HUES6 (cell line): ENCODE measurements around the gene KIF5A.

ENCODE experiments used
- H3K27ac ChIP-seq: 2 replicates; pipeline ENCODE4 v1.7.0; 2013; ENCODE audit warnings: low read depth, mild to moderate bottlenecking, low read length, inconsistent platforms
- H3K27me3 ChIP-seq: 2 replicates; pipeline ENCODE4 v1.6.1; 2013; ENCODE audit warnings: low read length; ENCODE audit not compliant: control insufficient read depth, insufficient read depth
- H3K36me3 ChIP-seq: 2 replicates; pipeline ENCODE4 v1.6.1; 2013; ENCODE audit warnings: low read length; ENCODE audit not compliant: control insufficient read depth, insufficient read depth
- H3K4me1 ChIP-seq: 2 replicates; pipeline ENCODE4 v1.6.1; 2013; ENCODE audit warnings: low read length; ENCODE audit not compliant: control insufficient read depth, insufficient read depth
- H3K4me3 ChIP-seq: 2 replicates; pipeline ENCODE4 v1.5.1; 2013; ENCODE audit warnings: low read depth, low read length
- H3K9ac ChIP-seq: one replicate; pipeline ENCODE4 v1.6.1; 2013; ENCODE audit warnings: mild to moderate bottlenecking, low read length
- H3K9me3 ChIP-seq: 2 replicates; pipeline ENCODE4 v1.6.1; 2013; ENCODE audit warnings: low read depth, low read length; ENCODE audit not compliant: control insufficient read depth, insufficient read depth

Gene KIF5A

GRCh38 chr12:57528831-57529555, 20.9 kb upstream of the KIF5A start:
- no peak overlapping the region for H3K4me3 ChIP-seq
- H3K9ac ChIP-seq, result no peak overlapping the region
- peaks cover 3% of the 10 kb centered on the region for H3K4me1 ChIP-seq
- no peak overlapping the region for H3K27ac ChIP-seq
- H3K27me3 ChIP-seq, result no peaks in the 10 kb centered on the region
- H3K9me3 ChIP-seq, result no peaks in the 10 kb centered on the region
- peaks cover 83% of the 10 kb centered on the region for H3K36me3 ChIP-seq

- Histone ChIP-seq H3K27ac (no peak overlapping the region), H3K9ac (no peak overlapping the region), H3K9me3 (no peaks in the 10 kb centered on the region), H3K27me3 (no peaks in the 10 kb centered on the region), H3K4me1 (no peaks in the 10 kb centered on the region), H3K36me3 (peaks cover 83% of the 10 kb centered on the region), H3K4me3 (no peak overlapping the region)
Observed at GRCh38 chr12:57529831-57530230, 20.0 kb upstream of the KIF5A start.

- Histone ChIP-seq H3K9me3 (no peaks in the 10 kb centered on the region), H3K27me3 (no peaks in the 10 kb centered on the region), H3K4me3 (no peak overlapping the region), H3K4me1 (no peaks in the 10 kb centered on the region), H3K36me3 (peaks cover 88% of the 10 kb centered on the region), H3K27ac (no peak overlapping the region), H3K9ac (no peak overlapping the region)
Observed at GRCh38 chr12:57530396-57531142, 19.3 kb upstream of the KIF5A start.

GRCh38 chr12:57531836-57532235, 18.0 kb upstream of the KIF5A start:
- Histone ChIP-seq H3K9me3 (no peaks in the 10 kb centered on the region), H3K27me3 (no peaks in the 10 kb centered on the region), H3K4me1 (no peaks in the 10 kb centered on the region; the same call in 1 of the 2 replicates), H3K4me3 (no peak overlapping the region), H3K27ac (no peak overlapping the region), H3K9ac (no peak overlapping the region), H3K36me3 (peaks cover 91% of the 10 kb centered on the region)

GRCh38 chr12:57533108-57533507, 16.7 kb upstream of the KIF5A start:
- Histone ChIP-seq H3K9me3 (no peaks in the 10 kb centered on the region), H3K27me3 (no peaks in the 10 kb centered on the region), H3K36me3 (peaks cover 91% of the 10 kb centered on the region), H3K27ac (no peak overlapping the region), H3K4me3 (no peak overlapping the region), H3K4me1 (no peaks in the 10 kb centered on the region; the same call in 1 of the 2 replicates), H3K9ac (no peak overlapping the region)

GRCh38 chr12:57534250-57534649, 15.6 kb upstream of the KIF5A start:
- no peak overlapping the region for H3K4me3 ChIP-seq
- H3K27ac ChIP-seq, result no peak overlapping the region
- no peak overlapping the region for H3K9ac ChIP-seq
- no peaks in the 10 kb centered on the region; the same call in 1 of the 2 replicates for H3K4me1 ChIP-seq
- H3K27me3 ChIP-seq, result no peaks in the 10 kb centered on the region
- H3K36me3 ChIP-seq, result peaks cover 89% of the 10 kb centered on the region
- H3K9me3 ChIP-seq, result no peaks in the 10 kb centered on the region

GRCh38 chr12:57534991-57535543, 14.8 kb upstream of the KIF5A start:
- H3K4me3 ChIP-seq, result no peak overlapping the region

GRCh38 chr12:57535764-57536596, 13.9 kb upstream of the KIF5A start:
- no peak overlapping the region for H3K4me3 ChIP-seq
- H3K36me3 ChIP-seq, result peaks cover 81% of the 10 kb centered on the region
- no peaks in the 10 kb centered on the region; the same call in 1 of the 2 replicates for H3K4me1 ChIP-seq
- no peaks in the 10 kb centered on the region for H3K27me3 ChIP-seq
- no peak overlapping the region for H3K27ac ChIP-seq
- H3K9ac ChIP-seq, result no peak overlapping the region
- no peaks in the 10 kb centered on the region for H3K9me3 ChIP-seq

More at GRCh38 chr12:57534991-57535543, 14.8 kb upstream of the KIF5A start:
- H3K27me3 ChIP-seq, result no peaks in the 10 kb centered on the region
- H3K4me1 ChIP-seq, result no peaks in the 10 kb centered on the region; the same call in 1 of the 2 replicates
- H3K27ac ChIP-seq, result no peak overlapping the region
- peaks cover 87% of the 10 kb centered on the region for H3K36me3 ChIP-seq
- H3K9me3 ChIP-seq, result no peaks in the 10 kb centered on the region
- H3K9ac ChIP-seq, result no peak overlapping the region

- Histone ChIP-seq H3K9me3 (no peaks in the 10 kb centered on the region), H3K27me3 (no peaks in the 10 kb centered on the region), H3K9ac (no peak overlapping the region), H3K27ac (no peak overlapping the region), H3K4me1 (no peaks in the 10 kb centered on the region; the same call in 1 of the 2 replicates), H3K4me3 (no peak overlapping the region), H3K36me3 (peaks cover 81% of the 10 kb centered on the region)
Observed at GRCh38 chr12:57536597-57536942, 13.3 kb upstream of the KIF5A start.

- Histone ChIP-seq H3K4me3 (no peak overlapping the region), H3K27me3 (no peaks in the 10 kb centered on the region), H3K9me3 (no peaks in the 10 kb centered on the region), H3K27ac (no peak overlapping the region), H3K9ac (no peak overlapping the region), H3K36me3 (peaks cover 61% of the 10 kb centered on the region), H3K4me1 (no peaks in the 10 kb centered on the region; the same call in 1 of the 2 replicates)
Observed at GRCh38 chr12:57539134-57539768, 10.6 kb upstream of the KIF5A start.
